AG04450 (cell line): ENCODE results near the gene INPP5A. TPM values are rescaled to one million over a fixed set of nuclear protein-coding genes. Genes with fewer than 3 reads are reported as not detected.

ENCODE experiments used
- CTCF ChIA-PET: fragments of 300-600, 350-600 bp; formaldehyde crosslinking; extraction: SDS; loops from one replicate; lab custom pipeline; 2022; ENCODE audit warnings: antibody characterized with exemption, inconsistent platforms; lab: Charles Lee
- POLR2A ChIA-PET: fragments of 350-600 bp; formaldehyde crosslinking; extraction: SDS; loops from one replicate; lab custom pipeline; 2021; ENCODE audit warnings: antibody characterized with exemption, inconsistent platforms; lab: Yijun Ruan, JAX
- DNase-seq: peaks from one replicate; pipeline ENCODE4 v3.0.0-alpha.2; 2011; ENCODE audit warnings: low read depth, low spot score
- H3K27ac ChIP-seq: one replicate; pipeline ENCODE4 v1.5.1; 2012; ENCODE audit warnings: low read depth, low read length, control low read depth
- H3K27me3 ChIP-seq: one replicate; pipeline ENCODE4 v1.6.0; 2012; ENCODE audit warnings: low read length; ENCODE audit not compliant: control insufficient read depth, insufficient read depth
- H3K4me3 ChIP-seq: 2 replicates; pipeline ENCODE4 v1.5.1; 2011; ENCODE audit warnings: mild to moderate bottlenecking, low read depth, low read length, control low read depth
- H3K9me3 ChIP-seq: 2 replicates; pipeline ENCODE4 v1.5.1; 2012; ENCODE audit warnings: low read length; ENCODE audit not compliant: control insufficient read depth, insufficient read depth
- CTCF ChIP-seq: IDR thresholded peaks from 2 replicates; pipeline ENCODE4 v1.5.1; 2011; ENCODE audit warnings: low read depth, low read length, control low read depth, inconsistent platforms
- polyA plus RNA-seq: library from polyadenylated mRNA; depleted of rRNA; stranded (reverse); fragments of >200 nt; gene quantifications from 2 replicates; pipeline ENCODE4 v1.2.3, GENCODE V29; 2011

INPP5A gene
- polyA plus RNA-seq, 1 experiment, result 22.5 TPM

- CTCF ChIA-PET, result interaction anchor here (3.3 kb wide), 1 partner anchor 173 kb away, joined by 29 read pairs; no protein-coding TSS in a partner anchor
- POLR2A ChIA-PET, result no interaction called here
- H3K27ac ChIP-seq, result no peak overlapping the region
Measured at GRCh38 chr10:132632091-132632561, 94.5 kb downstream of the INPP5A start.

GRCh38 chr10:132632851-132633684, 95.5 kb downstream of the INPP5A start:
- ChIA-PET POLR2A (interaction anchor here (0.8 kb wide), 1 partner anchor 97 kb away, joined by 3 read pairs; no protein-coding TSS in a partner anchor), CTCF (interaction anchor here (1.0 to 3.3 kb wide), 3 partner anchors 170 to 179 kb away, joined by 3 to 29 read pairs (median 6); no protein-coding TSS in a partner anchor)
- H3K4me3 ChIP-seq, result no peak overlapping the region
- TF ChIP-seq CTCF, result no peak
- H3K27me3 ChIP-seq, result no peaks in the 10 kb centered on the region
- H3K27ac ChIP-seq, result peak overlapping the region; percentile 31
- DNase-seq, result peak; percentile 20
- H3K9me3 ChIP-seq, result no peaks in the 10 kb centered on the region; the same call in 1 of the 2 replicates

More at GRCh38 chr10:132632091-132632561, 94.5 kb downstream of the INPP5A start:
- no peak for DNase-seq
- Histone ChIP-seq H3K9me3 (no peaks in the 10 kb centered on the region; the same call in 1 of the 2 replicates), H3K27me3 (no peaks in the 10 kb centered on the region), H3K4me3 (no peak overlapping the region)
- TF ChIP-seq CTCF, result no peak

GRCh38 chr10:132634241-132634946, 96.8 kb downstream of the INPP5A start:
- CTCF ChIA-PET, result interaction anchor here (0.8 to 3.3 kb wide), 3 partner anchors 116 to 180 kb away, joined by 4 to 29 read pairs (median 6); no protein-coding TSS in a partner anchor
- no peak overlapping the region for H3K27ac ChIP-seq
- H3K4me3 ChIP-seq, result no peak overlapping the region
- H3K27me3 ChIP-seq, result no peaks in the 10 kb centered on the region
- no peaks in the 10 kb centered on the region; the same call in 1 of the 2 replicates for H3K9me3 ChIP-seq
- POLR2A ChIA-PET, result no interaction called here
- no peak for TF ChIP-seq CTCF
- DNase-seq, result no peak

GRCh38 chr10:132634947-132635271, 97.3 kb downstream of the INPP5A start:
- CTCF ChIA-PET, result interaction anchor here (0.8 to 3.3 kb wide), 2 partner anchors 116 to 175 kb away, joined by 4 to 29 read pairs; no protein-coding TSS in a partner anchor
- no peak overlapping the region for H3K4me3 ChIP-seq
- POLR2A ChIA-PET, result no interaction called here
- no peak overlapping the region for H3K27ac ChIP-seq
- TF ChIP-seq CTCF, result no peak
- H3K27me3 ChIP-seq, result no peaks in the 10 kb centered on the region
- H3K9me3 ChIP-seq, result no peaks in the 10 kb centered on the region; the same call in 1 of the 2 replicates
- DNase-seq, result no peak
